ENCODE data around the gene FBXO45.

The FBXO45 gene

DNA sequence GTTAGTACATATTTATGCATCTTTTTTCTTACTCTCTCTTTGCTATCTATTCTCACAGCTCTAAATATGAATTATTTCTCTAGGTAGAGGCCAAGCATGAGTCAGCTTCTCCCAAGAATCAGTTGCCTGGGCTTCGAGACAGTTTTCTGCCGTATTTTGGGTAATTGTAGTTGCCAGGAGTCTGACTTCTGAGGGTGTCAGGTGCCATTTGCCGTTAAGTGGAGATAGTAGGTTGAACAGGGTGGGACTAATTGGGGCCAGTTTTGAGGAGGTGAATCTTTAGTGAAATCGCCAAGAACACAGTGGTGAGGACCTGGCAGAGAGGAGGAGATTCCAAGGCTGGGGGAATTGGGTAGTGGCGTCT lies 63.2 kb downstream of the FBXO45 start:
- Histone ChIP-seq H3K36me3 (ENCODE audit: insufficient read depth, low read length) (peaks cover 6% of the 10 kb centered on the region; the same call in 1 of the 2 replicates), H3K4me3 (ENCODE audit: low read depth in 1 of 2, low read length in 2 of 2) (peak overlapping the region; percentile 0 to 45; a peak in 3 of 4 replicates), H3K27ac (ENCODE audit: low read length) (peak overlapping the region; percentile 96), H3K79me2 (ENCODE audit: insufficient read depth, low read length) (peaks cover 38% of the 10 kb centered on the region), H3K9ac (ENCODE audit: low read depth, low read length) (peak overlapping the region; percentile 78), H3K4me2 (ENCODE audit: insufficient read depth, low read length) (peak overlapping the region; percentile 51), H4K20me1 (ENCODE audit: insufficient read depth, low read length) (no peaks in the 10 kb centered on the region), H3K4me1 (ENCODE audit: insufficient read depth, low read length) (peaks cover 84% of the 10 kb centered on the region), H2AFZ (ENCODE audit: low read depth, low read length) (no peak overlapping the region), H3K9me3 (ENCODE audit: insufficient read depth, low read length, severe bottlenecking) (no peaks in the 10 kb centered on the region), H3K27me3 (ENCODE audit: insufficient read depth, low read length, poor library complexity) (no peaks in the 10 kb centered on the region)
- peak; percentile 3 for ATAC-seq (ENCODE audit: insufficient read depth, low read depth)
- no peak for DNase-seq
- TF ChIP-seq, protein P1, sequence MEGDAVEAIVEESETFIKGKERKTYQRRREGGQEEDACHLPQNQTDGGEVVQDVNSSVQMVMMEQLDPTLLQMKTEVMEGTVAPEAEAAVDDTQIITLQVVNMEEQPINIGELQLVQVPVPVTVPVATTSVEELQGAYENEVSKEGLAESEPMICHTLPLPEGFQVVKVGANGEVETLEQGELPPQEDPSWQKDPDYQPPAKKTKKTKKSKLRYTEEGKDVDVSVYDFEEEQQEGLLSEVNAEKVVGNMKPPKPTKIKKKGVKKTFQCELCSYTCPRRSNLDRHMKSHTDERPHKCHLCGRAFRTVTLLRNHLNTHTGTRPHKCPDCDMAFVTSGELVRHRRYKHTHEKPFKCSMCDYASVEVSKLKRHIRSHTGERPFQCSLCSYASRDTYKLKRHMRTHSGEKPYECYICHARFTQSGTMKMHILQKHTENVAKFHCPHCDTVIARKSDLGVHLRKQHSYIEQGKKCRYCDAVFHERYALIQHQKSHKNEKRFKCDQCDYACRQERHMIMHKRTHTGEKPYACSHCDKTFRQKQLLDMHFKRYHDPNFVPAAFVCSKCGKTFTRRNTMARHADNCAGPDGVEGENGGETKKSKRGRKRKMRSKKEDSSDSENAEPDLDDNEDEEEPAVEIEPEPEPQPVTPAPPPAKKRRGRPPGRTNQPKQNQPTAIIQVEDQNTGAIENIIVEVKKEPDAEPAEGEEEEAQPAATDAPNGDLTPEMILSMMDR (IDR thresholded peaks at IDR 0.05; ENCODE audit: borderline replicate concordance, extremely low read depth, low read length, poor library complexity, severe bottlenecking): no peak
- no peak for TF ChIP-seq EZH2 (IDR thresholded peaks at IDR 0.05; ENCODE audit: borderline replicate concordance, low read depth, low read length, severe bottlenecking)

DNA sequence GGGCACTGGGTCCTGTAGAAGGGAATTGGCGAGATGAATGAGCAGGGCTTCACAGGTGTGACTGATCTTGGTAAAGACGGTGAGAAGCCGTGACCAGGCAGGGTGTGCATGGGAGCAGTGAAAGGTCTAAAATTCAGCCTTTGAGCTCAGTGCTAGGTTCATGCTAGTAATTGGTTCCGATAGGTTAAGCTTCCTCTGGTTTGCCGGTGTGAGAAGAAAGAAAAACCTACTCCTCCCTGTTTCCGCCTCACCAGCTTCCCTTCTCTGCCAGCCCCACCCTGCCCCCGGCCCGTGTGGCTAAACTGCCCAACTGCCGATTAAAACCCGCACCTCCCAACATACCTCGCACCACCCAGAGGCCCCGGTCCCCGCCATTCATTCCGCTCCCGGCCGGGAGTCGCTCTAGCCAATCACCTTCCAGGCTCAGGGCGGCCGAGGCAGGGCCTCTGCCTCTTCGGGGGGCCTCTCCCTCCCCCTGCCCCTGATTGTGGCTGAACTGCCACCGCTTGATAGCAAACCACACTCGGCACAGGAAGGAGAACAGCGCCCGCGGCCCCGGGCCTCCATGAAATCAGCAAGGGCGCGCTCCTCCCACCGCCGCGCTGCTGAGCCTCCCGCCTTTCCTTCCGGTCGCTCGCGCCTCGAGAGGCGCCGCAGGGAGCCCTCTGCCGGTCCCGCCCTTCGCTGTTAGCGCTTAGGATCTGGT lies 63.7 kb downstream of the FBXO45 start:
- TF ChIP-seq EZH2 (IDR thresholded peaks at IDR 0.05; ENCODE audit: borderline replicate concordance, low read depth, low read length, severe bottlenecking): no peak
- TF ChIP-seq, protein P1 (IDR thresholded peaks at IDR 0.05; ENCODE audit: borderline replicate concordance, extremely low read depth, low read length, poor library complexity, severe bottlenecking): peak; percentile 57

DNA sequence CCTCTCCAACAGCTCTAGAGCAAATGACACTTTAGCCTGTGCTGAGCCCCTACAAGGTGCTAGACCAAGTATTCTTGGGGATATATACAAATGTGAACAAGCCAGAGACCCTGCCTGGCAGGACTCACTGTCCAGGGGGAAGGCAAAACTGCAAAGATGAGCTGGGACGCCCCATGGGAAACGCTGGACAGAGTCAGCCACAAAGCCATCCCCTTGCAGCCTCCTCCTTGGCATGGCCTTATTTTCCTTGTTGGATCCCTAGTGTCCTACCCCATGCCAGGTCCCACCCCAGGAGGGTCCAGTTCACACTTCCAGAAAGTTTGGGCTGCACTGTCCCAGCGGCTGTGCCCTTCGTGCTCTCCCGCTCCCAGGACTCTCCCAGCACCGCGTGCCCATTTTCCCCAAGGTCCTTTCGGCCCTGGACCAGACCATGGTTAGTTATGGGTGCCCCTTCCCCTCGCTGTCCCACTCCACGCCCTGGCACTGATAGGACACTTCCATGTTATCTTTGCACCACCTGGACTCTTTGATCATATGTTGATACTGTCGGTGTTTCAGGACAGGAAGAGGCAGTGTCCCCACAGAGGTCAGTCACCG lies 65.2 kb downstream of the FBXO45 start:
- DNase-seq: peak; percentile 52
- no peaks in the 10 kb centered on the region for H4K20me1 ChIP-seq (ENCODE audit: insufficient read depth, low read length)
- H3K27me3 ChIP-seq (ENCODE audit: insufficient read depth, low read length, poor library complexity): no peaks in the 10 kb centered on the region
- TF ChIP-seq, protein P1 (IDR thresholded peaks at IDR 0.05; ENCODE audit: borderline replicate concordance, extremely low read depth, low read length, poor library complexity, severe bottlenecking): no peak
- H2AFZ ChIP-seq (ENCODE audit: low read depth, low read length): no peak overlapping the region
- peaks cover 58% of the 10 kb centered on the region for H3K79me2 ChIP-seq (ENCODE audit: insufficient read depth, low read length)
- H3K9ac ChIP-seq (ENCODE audit: low read depth, low read length): peak overlapping the region; percentile 94
- H3K36me3 ChIP-seq (ENCODE audit: insufficient read depth, low read length): peaks cover 6% of the 10 kb centered on the region; the same call in 1 of the 2 replicates
- H3K4me1 ChIP-seq (ENCODE audit: insufficient read depth, low read length): peaks cover 87% of the 10 kb centered on the region
- peak overlapping the region; percentile 100 for H3K27ac ChIP-seq (ENCODE audit: low read length)
- peak overlapping the region; percentile 49 to 63; a peak in 3 of 4 replicates for H3K4me3 ChIP-seq (ENCODE audit: low read depth in 1 of 2, low read length in 2 of 2)
- H3K4me2 ChIP-seq (ENCODE audit: insufficient read depth, low read length): peak overlapping the region; percentile 63
- no peak for ATAC-seq (ENCODE audit: insufficient read depth, low read depth)
- H3K9me3 ChIP-seq (ENCODE audit: insufficient read depth, low read length, severe bottlenecking): no peaks in the 10 kb centered on the region

More for the DNA sequence above, 63.7 kb downstream of the FBXO45 start:
- Histone ChIP-seq H3K9ac (ENCODE audit: low read depth, low read length) (peak overlapping the region; percentile 94), H3K27me3 (ENCODE audit: insufficient read depth, low read length, poor library complexity) (no peaks in the 10 kb centered on the region), H3K9me3 (ENCODE audit: insufficient read depth, low read length, severe bottlenecking) (no peaks in the 10 kb centered on the region), H4K20me1 (ENCODE audit: insufficient read depth, low read length) (no peaks in the 10 kb centered on the region), H3K79me2 (ENCODE audit: insufficient read depth, low read length) (peaks cover 43% of the 10 kb centered on the region), H3K4me3 (ENCODE audit: low read depth in 1 of 2, low read length in 2 of 2) (peak overlapping the region; percentile 0 to 45; a peak in 3 of 4 replicates), H3K36me3 (ENCODE audit: insufficient read depth, low read length) (peaks cover 6% of the 10 kb centered on the region; the same call in 1 of the 2 replicates), H3K4me2 (ENCODE audit: insufficient read depth, low read length) (peak overlapping the region; percentile 51), H2AFZ (ENCODE audit: low read depth, low read length) (no peak overlapping the region), H3K27ac (ENCODE audit: low read length) (peak overlapping the region; percentile 100), H3K4me1 (ENCODE audit: insufficient read depth, low read length) (peaks cover 84% of the 10 kb centered on the region)
- DNase-seq (peak; percentile 99), ATAC-seq (ENCODE audit: insufficient read depth, low read depth) (peak; percentile 78)
